ENCODE data around the gene EIF4H. TPM values are rescaled to one million over a fixed set of nuclear protein-coding genes. Genes with fewer than 3 reads are reported as not detected.
"Not testable (repeated sequence)": the region's sequence is repeated elsewhere in the genome, so short reads cannot be mapped to it uniquely, and the experiment has no call there.

The EIF4H gene
- total RNA-seq, 2 experiments from 2014 or later, result 287 to 302 TPM

DNA sequence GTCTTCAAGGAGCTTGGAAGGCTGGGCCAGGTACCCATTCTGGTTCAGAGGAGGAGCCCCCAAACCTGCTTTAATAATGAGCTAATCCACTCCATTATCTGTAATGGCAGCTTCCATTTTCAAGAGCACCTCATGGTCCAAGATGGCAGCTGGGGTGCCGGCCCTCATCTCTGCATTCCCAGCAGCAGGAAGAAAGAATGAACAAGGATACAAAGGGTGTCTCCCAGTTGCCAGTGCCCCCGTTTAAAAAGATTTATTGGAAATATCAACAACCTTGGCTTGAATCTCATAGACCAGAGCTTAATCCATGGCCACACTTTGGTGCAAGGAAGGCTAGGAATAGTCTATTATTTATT, 44.2 kb downstream of the EIF4H start:
- no peak for ATAC-seq

DNA sequence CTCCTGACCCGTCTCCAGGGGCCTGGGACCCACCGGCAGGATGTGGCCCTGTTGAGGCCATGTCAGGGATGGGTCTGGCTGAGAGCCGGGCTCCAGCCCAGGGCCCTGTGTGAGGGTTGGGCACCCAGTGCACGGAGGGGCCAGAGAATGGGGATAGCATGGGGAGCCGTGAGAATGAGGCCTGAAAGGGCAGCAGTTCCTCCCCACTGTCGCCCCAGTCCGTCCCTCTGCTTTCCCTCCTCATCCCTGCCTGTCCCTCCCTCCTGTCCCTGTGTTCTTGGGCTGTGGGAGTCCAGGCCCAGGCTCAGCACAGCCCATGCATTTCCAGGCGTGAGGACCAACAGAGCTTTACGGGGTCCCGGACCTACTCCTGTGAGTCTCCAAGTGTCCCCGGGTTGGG, 45.3 kb downstream of the EIF4H start:
- Mint-ChIP-seq H3K36me3 (ENCODE audit: low read depth) (peaks cover 34% of the 10 kb centered on the region), H3K4me1 (ENCODE audit: low read depth) (peaks cover 41% of the 10 kb centered on the region), H3K9me3 (ENCODE audit: insufficient read depth) (no peaks in the 10 kb centered on the region), H3K4me3 (no peak overlapping the region), H3K27ac (no peak overlapping the region), H3K27me3 (ENCODE audit: low read depth) (no peaks in the 10 kb centered on the region)
- ChIA-PET CTCF (interaction anchor here (6.4 kb wide), 1 partner anchor 13 kb away, joined by 46 read pairs; no protein-coding TSS in a partner anchor), POLR2A (no interaction called here)
- ATAC-seq (no peak), DNase-seq (no peak)

More for the DNA sequence above, 44.2 kb downstream of the EIF4H start:
- Mint-ChIP-seq H3K27ac (peak overlapping the region; percentile 96), H3K4me3 (peak overlapping the region; percentile 49), H3K4me1 (ENCODE audit: low read depth) (peaks cover 41% of the 10 kb centered on the region), H3K36me3 (ENCODE audit: low read depth) (peaks cover 30% of the 10 kb centered on the region), H3K27me3 (ENCODE audit: low read depth) (no peaks in the 10 kb centered on the region), H3K9me3 (ENCODE audit: insufficient read depth) (no peaks in the 10 kb centered on the region)
- ChIA-PET POLR2A (interaction anchor here (0.7 to 2.5 kb wide), 2 partner anchors 9 to 12 kb away, joined by 3 to 9 read pairs; no protein-coding TSS in a partner anchor), CTCF (interaction anchor here (0.8 to 6.4 kb wide), 3 partner anchors 12 to 183 kb away, joined by 3 to 46 read pairs (median 13); partner anchors contain the start of gene RFC2)
- DNase-seq, result no peak

DNA sequence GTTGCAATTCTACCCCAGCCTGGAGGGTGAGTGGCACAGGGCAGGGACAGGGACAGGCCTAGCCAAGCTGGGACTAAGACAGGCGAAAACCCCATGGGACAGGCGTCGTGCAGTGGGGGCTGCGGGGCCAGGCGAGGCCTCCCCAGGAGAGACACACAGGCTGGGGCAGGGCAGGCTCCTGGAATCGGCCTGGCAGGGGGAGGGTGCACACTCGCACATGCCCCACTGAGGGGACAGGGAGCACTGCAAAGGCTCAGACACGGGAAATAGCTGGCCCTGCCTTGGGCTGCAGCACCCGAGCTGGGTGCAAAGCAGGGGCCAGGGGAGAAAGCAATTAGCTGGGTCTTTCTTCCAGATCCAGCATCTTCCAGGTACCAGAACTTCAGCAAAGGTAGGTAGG, 46.1 kb downstream of the EIF4H start:
- Mint-ChIP-seq H3K27ac (peak overlapping the region; percentile 46), H3K4me3 (no peak overlapping the region), H3K4me1 (ENCODE audit: low read depth) (peaks cover 36% of the 10 kb centered on the region), H3K27me3 (ENCODE audit: low read depth) (no peaks in the 10 kb centered on the region), H3K9me3 (ENCODE audit: insufficient read depth) (no peaks in the 10 kb centered on the region), H3K36me3 (ENCODE audit: low read depth) (peaks cover 38% of the 10 kb centered on the region)
- POLR2A ChIA-PET, result interaction anchor here (0.6 kb wide), 1 partner anchor 17 kb away, joined by 6 read pairs; no protein-coding TSS in a partner anchor
- ATAC-seq (no peak), DNase-seq (no peak)
- CTCF ChIA-PET, result interaction anchor here (1.0 to 6.4 kb wide), 2 partner anchors 14 to 181 kb away, joined by 6 to 46 read pairs; no protein-coding TSS in a partner anchor

DNA sequence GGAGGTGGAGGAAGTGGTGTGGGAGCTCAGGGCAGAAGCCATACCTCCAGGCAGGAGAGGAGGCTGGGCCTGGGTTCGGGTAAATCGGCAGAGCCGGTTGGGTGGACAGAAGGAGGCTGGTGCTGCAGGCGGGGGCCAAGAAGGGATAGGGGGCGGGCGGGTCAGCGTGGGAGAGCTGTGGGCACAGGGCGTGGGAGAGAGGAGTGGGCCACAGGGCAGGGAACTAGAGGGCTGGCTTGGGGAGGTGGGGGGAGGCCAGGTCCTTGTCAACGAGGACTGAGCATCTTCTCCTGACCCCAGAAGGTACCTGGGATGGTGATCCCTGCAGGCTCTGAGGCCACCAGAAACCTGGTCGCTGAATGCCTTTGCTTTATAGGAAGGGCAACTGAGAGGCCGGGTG, 47.6 kb downstream of the EIF4H start:
- POLR2A ChIA-PET, result no interaction called here

DNA sequence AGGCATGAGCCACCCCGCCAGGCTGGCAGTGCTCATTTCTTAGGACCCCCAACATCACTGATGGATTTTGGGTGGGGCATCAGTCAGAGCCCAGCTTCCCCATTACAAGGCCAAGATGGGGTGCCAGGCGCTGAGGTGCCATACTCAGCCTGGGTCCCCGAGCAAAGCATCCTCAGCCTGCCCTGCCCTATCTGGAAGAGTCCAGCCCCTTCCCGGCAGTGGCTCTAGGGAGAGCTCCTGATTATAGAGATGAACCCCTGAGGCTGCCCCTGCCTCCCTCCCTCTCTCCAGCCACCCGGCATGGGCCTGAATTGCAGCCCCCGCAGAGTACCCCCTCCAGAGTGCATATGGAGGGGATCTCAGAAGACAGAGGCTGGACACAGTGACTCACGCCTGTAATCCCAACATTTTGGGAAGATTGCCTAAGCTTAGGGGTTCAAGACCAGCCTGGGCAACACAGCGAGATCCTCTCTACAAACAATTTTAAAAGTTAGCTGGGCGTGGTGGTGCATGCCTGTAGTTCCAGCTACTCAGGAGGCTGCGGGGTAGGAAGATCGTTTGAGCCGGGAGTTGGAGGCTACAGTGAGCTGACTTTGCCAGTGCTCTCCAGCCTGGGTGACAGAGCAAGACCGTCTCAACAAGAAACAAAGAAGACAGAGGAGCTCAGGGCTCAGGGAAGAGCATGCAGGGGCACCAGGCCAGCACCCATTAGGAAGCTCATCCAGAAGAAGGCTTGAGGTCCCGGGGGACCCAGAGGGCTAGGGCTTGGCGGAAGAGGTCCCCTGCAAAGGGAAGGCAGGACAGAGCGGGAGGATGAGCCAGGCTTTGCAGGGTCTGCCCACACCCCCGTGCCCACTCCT, 48.9 kb downstream of the EIF4H start:
- Mint-ChIP-seq H3K4me3 (no peak overlapping the region), H3K9me3 (ENCODE audit: insufficient read depth) (no peaks in the 10 kb centered on the region), H3K36me3 (ENCODE audit: low read depth) (peaks cover 36% of the 10 kb centered on the region), H3K4me1 (ENCODE audit: low read depth) (peaks cover 19% of the 10 kb centered on the region), H3K27me3 (ENCODE audit: low read depth) (no peaks in the 10 kb centered on the region), H3K27ac (peak overlapping the region; percentile 46)
- ATAC-seq (no peak), DNase-seq (no peak)
- CTCF ChIA-PET, result interaction anchor here (1.0 kb wide), 1 partner anchor 16 kb away, joined by 3 read pairs; no protein-coding TSS in a partner anchor
- POLR2A ChIA-PET, result interaction anchor here (0.6 kb wide), 1 partner anchor 41 kb away, joined by 3 read pairs; no protein-coding TSS in a partner anchor

More for the DNA sequence above, 47.6 kb downstream of the EIF4H start:
- H3K4me1 Mint-ChIP-seq (ENCODE audit: low read depth), result peaks cover 27% of the 10 kb centered on the region
- no peak overlapping the region for H3K4me3 Mint-ChIP-seq
- CTCF ChIA-PET, result interaction anchor here (6.4 kb wide), 1 partner anchor 16 kb away, joined by 46 read pairs; no protein-coding TSS in a partner anchor
- H3K9me3 Mint-ChIP-seq (ENCODE audit: insufficient read depth), result no peaks in the 10 kb centered on the region
- DNase-seq (no peak), ATAC-seq (no peak)
- no peak overlapping the region for H3K27ac Mint-ChIP-seq
- no peaks in the 10 kb centered on the region for H3K27me3 Mint-ChIP-seq (ENCODE audit: low read depth)
- peaks cover 37% of the 10 kb centered on the region for H3K36me3 Mint-ChIP-seq (ENCODE audit: low read depth)

DNA sequence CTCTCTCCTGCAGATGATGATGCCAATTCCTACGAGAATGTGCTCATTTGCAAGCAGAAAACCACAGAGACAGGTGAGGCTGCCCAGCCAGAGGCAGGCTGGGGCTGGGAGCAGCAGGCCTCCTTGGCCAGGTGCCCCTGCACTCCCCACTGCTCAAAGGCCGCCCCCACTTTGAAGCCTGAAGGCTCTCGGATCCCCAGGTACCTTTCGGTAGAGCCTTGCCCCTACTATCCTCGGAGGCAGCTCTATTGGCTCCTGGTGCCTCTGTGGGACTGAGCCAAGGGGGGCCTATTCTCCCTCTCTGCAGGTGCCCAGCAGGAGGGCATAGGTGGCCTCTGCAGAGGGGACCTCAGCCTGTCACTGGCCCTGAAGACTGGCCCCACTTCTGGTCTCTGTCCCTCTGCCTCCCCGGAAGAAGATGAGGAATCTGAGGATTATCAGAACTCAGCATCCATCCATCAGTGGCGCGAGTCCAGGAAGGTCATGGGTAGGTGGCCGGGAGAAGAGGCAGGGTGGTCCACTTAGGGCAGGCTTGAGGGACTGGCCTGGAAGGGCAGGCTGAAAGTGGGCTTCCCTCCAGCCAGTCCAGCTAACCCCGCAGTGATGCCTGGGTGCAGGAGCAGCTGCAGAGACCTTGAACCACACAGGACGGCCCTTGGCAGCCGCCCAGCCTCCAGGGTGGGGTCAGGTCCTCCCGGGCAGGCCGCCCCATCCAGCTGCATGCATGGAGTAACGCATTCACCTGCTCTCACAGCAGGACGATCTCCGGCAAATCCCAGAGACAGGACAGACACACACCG, 49.8 kb downstream of the EIF4H start:
- Mint-ChIP-seq H3K36me3 (ENCODE audit: low read depth) (peaks cover 34% of the 10 kb centered on the region), H3K27ac (peak overlapping the region; percentile 39), H3K4me3 (no peak overlapping the region), H3K4me1 (ENCODE audit: low read depth) (peaks cover 15% of the 10 kb centered on the region), H3K27me3 (ENCODE audit: low read depth) (no peaks in the 10 kb centered on the region), H3K9me3 (ENCODE audit: insufficient read depth) (no peaks in the 10 kb centered on the region)
- CTCF ChIA-PET, result no interaction called here
- DNase-seq (no peak), ATAC-seq (no peak)
- POLR2A ChIA-PET, result interaction anchor here (0.6 kb wide), 1 partner anchor 40 kb away, joined by 3 read pairs; no protein-coding TSS in a partner anchor

DNA sequence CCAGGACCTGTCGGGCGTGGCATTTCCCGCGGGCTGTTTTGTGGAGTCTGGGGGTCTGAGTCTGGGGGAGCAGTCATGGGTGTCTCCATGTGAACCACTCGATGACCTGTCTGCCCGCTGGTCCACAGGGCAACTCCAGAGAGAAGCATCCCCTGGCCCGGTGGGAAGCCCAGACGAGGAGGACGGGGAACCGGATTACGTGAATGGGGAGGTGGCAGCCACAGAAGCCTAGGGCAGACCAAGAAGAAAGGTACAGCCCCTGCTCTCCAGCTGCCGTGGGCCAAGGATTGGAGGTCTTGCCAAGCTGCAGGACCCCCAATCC, 50.3 kb downstream of the EIF4H start:
- ChIA-PET POLR2A (no interaction called here), CTCF (no interaction called here)
- no peaks in the 10 kb centered on the region for H3K27me3 Mint-ChIP-seq (ENCODE audit: low read depth)
- H3K27ac Mint-ChIP-seq, result no peak overlapping the region
- H3K4me3 Mint-ChIP-seq, result no peak overlapping the region
- no peak for ATAC-seq
- H3K36me3 Mint-ChIP-seq (ENCODE audit: low read depth), result peaks cover 36% of the 10 kb centered on the region
- H3K4me1 Mint-ChIP-seq (ENCODE audit: low read depth), result peaks cover 19% of the 10 kb centered on the region
- DNase-seq, result no peak
- no peaks in the 10 kb centered on the region for H3K9me3 Mint-ChIP-seq (ENCODE audit: insufficient read depth)

DNA sequence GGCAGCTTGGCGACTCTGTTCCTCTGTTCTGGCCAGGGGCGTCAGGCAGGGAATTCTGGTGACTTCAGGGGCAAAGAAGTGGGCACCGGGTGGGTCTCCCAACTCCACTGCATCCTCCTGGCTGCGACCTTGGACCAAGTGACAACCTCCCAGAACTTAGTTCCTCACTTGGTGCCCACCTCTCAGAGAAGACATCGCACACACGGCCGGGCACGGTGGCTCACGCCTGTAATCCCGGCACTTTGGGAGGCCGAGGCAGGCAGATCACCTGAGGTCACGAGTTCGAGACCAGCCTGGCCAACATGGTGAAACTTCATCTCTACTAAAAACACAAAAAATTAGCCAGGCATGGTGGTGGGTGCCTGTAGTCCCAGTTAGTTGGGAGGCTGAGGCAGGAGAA, 50.8 kb downstream of the EIF4H start:
- peaks cover 38% of the 10 kb centered on the region for H3K36me3 Mint-ChIP-seq (ENCODE audit: low read depth)
- CTCF ChIA-PET; H3K27ac Mint-ChIP-seq; H3K4me3 Mint-ChIP-seq; H3K27me3 Mint-ChIP-seq (ENCODE audit: low read depth); DNase-seq; ATAC-seq; H3K9me3 Mint-ChIP-seq (ENCODE audit: insufficient read depth); POLR2A ChIA-PET: not testable (repeated sequence)
- H3K4me1 Mint-ChIP-seq (ENCODE audit: low read depth), result peaks cover 20% of the 10 kb centered on the region

DNA sequence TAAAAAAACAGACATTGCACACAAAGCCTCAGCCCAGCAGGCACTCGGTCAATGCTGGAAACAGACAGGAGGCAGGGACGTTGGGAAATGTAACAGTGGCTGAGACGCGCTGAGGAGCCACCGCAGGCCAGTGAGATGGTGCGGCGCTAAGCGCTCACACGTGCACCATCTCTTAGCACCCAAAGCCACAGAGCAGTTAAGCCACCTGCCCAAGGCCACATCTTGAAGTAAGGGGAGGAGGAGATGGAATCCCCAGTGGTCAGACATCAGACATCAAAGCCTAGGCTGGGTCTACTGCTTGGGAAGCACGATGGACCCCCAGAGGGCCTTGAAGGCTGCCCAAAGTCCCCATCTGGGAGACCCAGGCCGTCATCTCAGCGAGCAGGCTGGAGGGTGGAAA, 51.2 kb downstream of the EIF4H start:
- Mint-ChIP-seq H3K27me3 (ENCODE audit: low read depth) (no peaks in the 10 kb centered on the region), H3K27ac (no peak overlapping the region), H3K36me3 (ENCODE audit: low read depth) (peaks cover 41% of the 10 kb centered on the region), H3K4me3 (no peak overlapping the region), H3K9me3 (ENCODE audit: insufficient read depth) (no peaks in the 10 kb centered on the region), H3K4me1 (ENCODE audit: low read depth) (peaks cover 16% of the 10 kb centered on the region)
- ChIA-PET CTCF (no interaction called here), POLR2A (no interaction called here)
- ATAC-seq (no peak), DNase-seq (no peak)

DNA sequence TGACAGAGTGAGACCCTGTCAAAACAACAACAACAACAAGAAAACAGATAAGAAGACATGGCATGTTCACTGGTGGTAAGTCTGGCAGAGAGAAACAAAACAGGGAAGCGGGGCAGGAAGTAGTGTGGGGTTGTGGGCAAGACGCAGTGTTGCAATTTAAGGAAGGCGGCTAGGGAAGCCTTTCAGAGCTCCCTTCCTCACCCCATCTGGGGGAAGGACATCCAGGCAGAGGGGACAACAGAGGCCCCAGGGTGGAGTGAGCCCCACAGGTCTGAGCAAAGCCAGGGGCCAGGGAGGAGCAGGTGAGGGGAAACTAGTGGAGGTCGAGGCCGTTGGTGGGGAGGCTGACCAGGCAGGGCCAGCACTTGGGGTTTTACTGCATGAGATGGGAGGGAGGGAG, 52.5 kb downstream of the EIF4H start:
- ATAC-seq, result no peak
- H3K27ac Mint-ChIP-seq, result peak overlapping the region; percentile 63
- H3K9me3 Mint-ChIP-seq (ENCODE audit: insufficient read depth), result no peaks in the 10 kb centered on the region

DNA sequence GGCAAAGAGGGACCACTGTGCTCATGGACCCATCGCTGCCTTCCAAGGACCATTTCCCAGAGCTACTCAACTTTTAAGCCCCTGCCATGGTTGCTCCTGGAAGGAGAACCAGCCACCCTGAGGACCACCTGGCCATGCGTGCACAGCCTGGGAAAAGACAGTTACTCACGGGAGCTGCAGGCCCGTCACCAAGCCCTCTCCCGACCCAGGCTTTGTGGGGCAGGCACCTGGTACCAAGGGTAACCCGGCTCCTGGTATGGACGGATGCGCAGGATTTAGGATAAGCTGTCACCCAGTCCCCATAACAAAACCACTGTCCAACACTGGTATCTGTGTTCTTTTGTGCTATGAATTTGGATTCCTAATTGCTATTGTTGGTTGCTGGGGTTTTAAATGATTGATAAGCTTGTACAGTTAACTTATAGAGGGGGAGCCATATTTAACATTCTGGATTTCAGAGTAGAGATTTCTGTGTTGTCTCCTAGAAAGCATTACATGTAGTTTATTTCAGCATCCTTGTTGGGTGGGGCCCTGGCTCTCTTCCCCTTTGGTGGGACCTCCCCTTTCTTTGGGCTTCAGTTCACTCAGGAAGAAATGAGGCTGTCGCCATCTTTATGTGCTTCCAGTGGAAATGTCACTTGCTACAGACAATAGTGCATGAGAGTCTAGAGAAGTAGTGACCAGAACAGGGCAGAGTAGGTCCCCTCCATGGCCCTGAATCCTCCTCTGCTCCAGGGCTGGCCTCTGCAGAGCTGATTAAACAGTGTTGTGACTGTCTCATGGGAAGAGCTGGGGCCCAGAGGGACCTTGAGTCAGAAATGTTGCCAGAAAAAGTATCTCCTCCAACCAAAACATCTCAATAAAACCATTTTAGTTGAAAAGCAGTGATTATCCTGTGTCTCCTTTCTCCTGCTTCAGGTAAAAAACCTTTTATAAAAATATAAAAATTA, 55.1 kb downstream of the EIF4H start:
- CTCF ChIA-PET, result no interaction called here
- H3K4me3 Mint-ChIP-seq, result no peak overlapping the region
- POLR2A ChIA-PET, result no interaction called here
- H3K36me3 Mint-ChIP-seq (ENCODE audit: low read depth), result peaks cover 53% of the 10 kb centered on the region
- no peaks in the 10 kb centered on the region for H3K27me3 Mint-ChIP-seq (ENCODE audit: low read depth)
- no peaks in the 10 kb centered on the region for H3K9me3 Mint-ChIP-seq (ENCODE audit: insufficient read depth)
- peaks cover 28% of the 10 kb centered on the region for H3K4me1 Mint-ChIP-seq (ENCODE audit: low read depth)
- peak overlapping the region; percentile 39 for H3K27ac Mint-ChIP-seq
- no peak for ATAC-seq
- no peak for DNase-seq

More for the DNA sequence above, 52.5 kb downstream of the EIF4H start:
- peaks cover 24% of the 10 kb centered on the region for H3K4me1 Mint-ChIP-seq (ENCODE audit: low read depth)
- ChIA-PET CTCF (interaction anchor here (1.3 to 1.4 kb wide), 2 partner anchors 16 to 20 kb away, joined by 3 to 4 read pairs; no protein-coding TSS in a partner anchor), POLR2A (interaction anchor here (0.8 to 1.7 kb wide), 2 partner anchors 9 to 17 kb away, joined by 3 to 9 read pairs; partner anchors contain the start of gene LAT2)
- no peak overlapping the region for H3K4me3 Mint-ChIP-seq
- H3K36me3 Mint-ChIP-seq (ENCODE audit: low read depth), result peaks cover 47% of the 10 kb centered on the region
- DNase-seq, result no peak
- no peaks in the 10 kb centered on the region for H3K27me3 Mint-ChIP-seq (ENCODE audit: low read depth)

All from activated CD8-positive, alpha-beta T cell treated with anti-CD3 and anti-CD28 coated beads, Interleukin-2, amount 10 ng/mL, durations not matched to agents 7 days and 5 days (primary cell).